ENCODE results near the gene BCL2L14.

Gene BCL2L14

GRCh38 chr12:12064596-12064995, 6.1 kb upstream of the BCL2L14 start:
- no peak for DNase-seq

- DNase-seq, result no peak
Measured at GRCh38 chr12:12068751-12069150, 2.0 kb upstream of the BCL2L14 start.

GRCh38 chr12:12069821-12070548, 754 bp upstream of the BCL2L14 start:
- no peak for DNase-seq

- peak; percentile 36 for DNase-seq
Measured at GRCh38 chr12:12072064-12072760, 1.5 kb downstream of the BCL2L14 start.

GRCh38 chr12:12079291-12079690, 8.6 kb downstream of the BCL2L14 start:
- DNase-seq, result no peak

- DNase-seq, result no peak
Measured at GRCh38 chr12:12081836-12082497, 11.2 kb downstream of the BCL2L14 start.

- DNase-seq, result no peak
Measured at GRCh38 chr12:12083688-12084087, 12.9 kb downstream of the BCL2L14 start.

GRCh38 chr12:12086362-12086761, 15.6 kb downstream of the BCL2L14 start:
- DNase-seq, result no peak

GRCh38 chr12:12086973-12087692, 16.4 kb downstream of the BCL2L14 start:
- no peak for DNase-seq

- no peak for DNase-seq
Measured at GRCh38 chr12:12087693-12088034, 16.9 kb downstream of the BCL2L14 start.

- no peak for DNase-seq
Measured at GRCh38 chr12:12088147-12088546, 17.4 kb downstream of the BCL2L14 start.

GRCh38 chr12:12088761-12089160, 18.0 kb downstream of the BCL2L14 start:
- DNase-seq, result no peak

GRCh38 chr12:12091071-12091470, 20.3 kb downstream of the BCL2L14 start:
- DNase-seq, result no peak

- DNase-seq, result no peak
Measured at GRCh38 chr12:12091977-12092663, 21.4 kb downstream of the BCL2L14 start.

- DNase-seq, result no peak
Measured at GRCh38 chr12:12094481-12094880, 23.7 kb downstream of the BCL2L14 start.

- no peak for DNase-seq
Measured at GRCh38 chr12:12095021-12095420, 24.3 kb downstream of the BCL2L14 start.

GRCh38 chr12:12097891-12098690, 27.4 kb downstream of the BCL2L14 start:
- no peak for DNase-seq

- DNase-seq, result no peak
Measured at GRCh38 chr12:12098691-12099015, 27.9 kb downstream of the BCL2L14 start.

- no peak for DNase-seq
Measured at GRCh38 chr12:12099102-12099501, 28.4 kb downstream of the BCL2L14 start.

GRCh38 chr12:12107678-12108077, 36.9 kb downstream of the BCL2L14 start:
- DNase-seq, result no peak

- no peak for DNase-seq
Measured at GRCh38 chr12:12108441-12109058, 37.8 kb downstream of the BCL2L14 start.

All from stimulated activated CD4-positive, alpha-beta T cell treated with anti-CD3 and anti-CD28 coated beads, Interleukin-12 subunit alpha, Interleukin-12 subunit beta, amount 100 ng/mL, for 4 hours (primary cell).